ENCODE results near the gene TSHZ3. TPM values are rescaled to one million over a fixed set of nuclear protein-coding genes. Genes with fewer than 3 reads are reported as not detected.

Gene TSHZ3
- total and polyA plus RNA-seq, 2 donors = 24.7 to 25.9 TPM

DNA sequence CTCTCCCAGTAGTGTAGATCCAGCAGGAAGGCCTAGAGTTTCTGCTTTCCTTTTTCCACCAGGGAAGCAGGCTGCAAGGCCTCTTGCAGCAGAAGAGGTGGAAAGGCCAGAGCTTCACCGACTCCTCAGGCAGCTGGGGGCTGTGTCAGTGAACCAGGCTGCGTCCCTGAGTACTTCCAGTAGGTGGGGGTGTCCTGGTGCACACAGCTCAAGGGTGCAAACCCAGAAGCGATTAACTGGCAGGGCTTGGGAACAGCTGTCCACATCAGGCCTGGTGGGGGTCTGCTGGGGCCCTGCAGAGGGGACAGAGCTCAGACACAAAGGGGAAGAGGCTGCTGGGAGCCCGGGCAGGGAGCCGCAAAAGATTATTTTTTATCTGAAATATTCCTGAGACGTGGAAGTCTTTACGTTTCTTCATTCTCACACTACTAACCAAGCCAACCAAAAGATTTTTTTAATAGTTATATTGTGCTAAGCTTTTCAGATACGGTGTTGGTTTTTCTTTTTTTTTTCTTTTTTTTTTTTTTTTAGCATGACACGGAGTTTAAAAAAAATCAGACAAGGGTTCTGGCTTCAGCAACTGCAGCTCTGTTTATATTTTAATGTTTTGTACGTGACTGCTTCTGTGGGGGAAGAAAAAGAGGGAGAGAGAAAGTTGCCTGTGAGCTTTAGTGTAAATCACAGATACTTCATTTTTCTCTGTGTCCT, 11.0 kb downstream of the TSHZ3 start:
- DNase-seq (ENCODE audit: extremely low spot score) = no peak
- H3K4me3 ChIP-seq (ENCODE audit: low read depth, low read length) = no peak overlapping the region
- WGBS = 18% methylated on average over 10 of the region's 10 CpGs

DNA sequence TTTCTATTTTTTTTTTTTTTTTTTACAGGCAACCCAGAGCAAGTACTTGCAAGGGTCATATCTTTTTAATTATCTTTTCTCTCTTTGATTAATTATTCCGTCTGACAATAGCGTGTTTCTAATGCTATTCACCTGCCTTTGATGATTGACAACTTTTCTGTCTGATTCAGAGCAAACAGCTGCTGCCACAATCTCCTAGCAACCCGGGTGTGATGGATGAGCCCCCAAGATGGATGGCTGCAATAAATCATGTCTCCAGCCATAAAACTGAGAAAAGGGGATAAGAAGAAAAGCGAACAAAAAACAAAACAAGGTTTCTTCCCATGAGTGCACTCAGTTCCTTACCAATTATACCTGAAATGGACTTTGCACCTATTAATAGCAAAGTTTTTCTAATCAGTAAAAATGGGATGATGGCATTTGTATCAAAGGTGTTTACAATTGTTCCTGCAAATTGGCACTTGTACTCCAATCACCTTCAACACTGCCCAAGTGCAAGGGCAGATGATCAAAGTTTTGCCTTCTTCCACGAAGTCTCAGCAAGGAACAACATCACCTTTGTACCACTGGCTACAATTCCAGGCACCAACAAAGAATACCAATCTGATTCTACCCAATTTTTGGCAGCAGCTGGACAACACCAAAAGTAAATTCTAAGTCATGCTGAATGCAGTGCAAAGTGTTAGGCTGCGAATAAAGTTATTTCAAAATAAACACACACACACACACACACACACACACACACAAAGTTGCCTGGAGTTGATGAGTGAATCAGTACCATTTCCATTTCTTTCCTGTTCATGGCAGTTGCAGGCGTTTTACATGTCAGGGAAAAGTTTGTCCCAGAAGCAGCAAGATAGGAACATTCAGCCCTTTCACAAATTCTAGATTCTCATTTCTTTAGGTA, 12.0 kb downstream of the TSHZ3 start:
- H3K4me1 ChIP-seq (ENCODE audit: insufficient read depth) = peaks cover 2% of the 10 kb centered on the region
- H3K27ac ChIP-seq (ENCODE audit: low read depth) = no peak overlapping the region
- 79% methylated on average over 7 of the region's 7 CpGs for WGBS
- no peak overlapping the region for H3K4me3 ChIP-seq (ENCODE audit: low read depth, low read length)
- H3K36me3 ChIP-seq (ENCODE audit: insufficient read depth) = no peaks in the 10 kb centered on the region
- no peak for DNase-seq (ENCODE audit: extremely low spot score)

More for the DNA sequence above, 11.0 kb downstream of the TSHZ3 start:
- no peaks in the 10 kb centered on the region for H3K36me3 ChIP-seq (ENCODE audit: insufficient read depth)
- no peaks in the 10 kb centered on the region for H3K4me1 ChIP-seq (ENCODE audit: insufficient read depth)
- H3K27ac ChIP-seq (ENCODE audit: low read depth) = no peak overlapping the region

DNA sequence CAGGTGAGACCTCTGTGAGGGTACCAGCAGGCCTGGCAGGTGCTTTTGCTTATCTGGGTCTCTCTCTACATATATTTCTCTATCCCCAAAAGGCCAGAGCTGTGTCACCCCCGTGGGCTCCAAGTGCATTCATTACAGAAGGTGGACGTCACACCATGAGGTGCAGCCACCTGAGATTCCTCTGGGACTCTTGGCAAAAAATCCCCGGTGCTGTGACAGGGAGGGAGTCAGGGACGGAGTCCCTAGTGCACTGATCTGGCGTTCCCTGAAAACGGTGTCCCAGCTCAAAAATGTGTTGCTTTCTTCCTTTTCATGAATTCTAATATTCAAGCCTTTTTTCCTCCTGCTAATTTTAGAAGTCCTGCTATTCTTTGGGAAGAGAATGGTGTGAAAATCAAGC, 13.5 kb downstream of the TSHZ3 start:
- Histone ChIP-seq H3K4me1 (ENCODE audit: insufficient read depth) (peaks cover 2% of the 10 kb centered on the region), H3K4me3 (ENCODE audit: low read depth, low read length) (no peak overlapping the region), H3K27ac (ENCODE audit: low read depth) (no peak overlapping the region), H3K36me3 (ENCODE audit: insufficient read depth) (no peaks in the 10 kb centered on the region)
- WGBS = 85% methylated on average over 6 of the region's 6 CpGs
- DNase-seq (ENCODE audit: extremely low spot score) = no peak

DNA sequence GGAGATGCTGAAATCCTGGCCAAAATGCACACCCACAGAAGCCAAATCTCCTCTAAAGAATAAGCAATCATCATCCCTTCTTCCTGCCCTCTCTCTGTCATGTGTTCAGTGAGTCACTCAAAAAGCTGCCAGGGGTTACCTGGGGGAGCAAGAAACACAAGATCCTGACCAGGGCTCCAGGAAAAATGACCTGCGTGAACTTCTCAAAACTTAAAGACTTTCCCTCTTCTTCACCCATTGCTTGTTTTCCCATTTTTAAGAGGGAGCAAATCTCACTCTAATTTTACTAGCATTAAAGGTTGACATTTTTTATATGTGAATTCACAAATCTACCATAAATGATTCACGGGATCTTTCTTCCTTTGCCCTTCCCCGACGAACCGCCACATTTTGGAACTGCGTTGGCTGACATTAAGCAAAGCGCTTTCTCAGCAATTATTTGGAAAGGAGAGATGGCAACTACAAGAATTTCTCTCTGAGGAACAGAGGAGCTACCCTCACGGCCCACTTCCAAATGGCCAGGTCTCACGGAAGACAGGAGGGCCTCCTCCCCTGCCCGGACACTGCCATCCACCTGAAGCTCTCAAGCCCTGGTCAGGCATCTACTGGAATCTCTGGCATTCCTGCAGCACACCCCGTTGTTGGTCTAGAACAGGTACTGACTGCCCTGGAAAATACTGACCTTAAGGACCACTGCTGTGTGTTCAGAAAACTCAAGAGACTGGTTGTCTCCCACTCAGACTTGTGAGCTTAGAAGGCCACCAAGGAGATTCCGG, 14.2 kb downstream of the TSHZ3 start:
- WGBS = 84% methylated on average over 12 of the region's 12 CpGs
- peak overlapping the region; percentile 39 for H3K27ac ChIP-seq (ENCODE audit: low read depth)
- H3K4me3 ChIP-seq (ENCODE audit: low read depth, low read length) = no peak overlapping the region
- peaks cover 2% of the 10 kb centered on the region for H3K4me1 ChIP-seq (ENCODE audit: insufficient read depth)
- DNase-seq (ENCODE audit: extremely low spot score) = no peak
- no peaks in the 10 kb centered on the region for H3K36me3 ChIP-seq (ENCODE audit: insufficient read depth)

DNA sequence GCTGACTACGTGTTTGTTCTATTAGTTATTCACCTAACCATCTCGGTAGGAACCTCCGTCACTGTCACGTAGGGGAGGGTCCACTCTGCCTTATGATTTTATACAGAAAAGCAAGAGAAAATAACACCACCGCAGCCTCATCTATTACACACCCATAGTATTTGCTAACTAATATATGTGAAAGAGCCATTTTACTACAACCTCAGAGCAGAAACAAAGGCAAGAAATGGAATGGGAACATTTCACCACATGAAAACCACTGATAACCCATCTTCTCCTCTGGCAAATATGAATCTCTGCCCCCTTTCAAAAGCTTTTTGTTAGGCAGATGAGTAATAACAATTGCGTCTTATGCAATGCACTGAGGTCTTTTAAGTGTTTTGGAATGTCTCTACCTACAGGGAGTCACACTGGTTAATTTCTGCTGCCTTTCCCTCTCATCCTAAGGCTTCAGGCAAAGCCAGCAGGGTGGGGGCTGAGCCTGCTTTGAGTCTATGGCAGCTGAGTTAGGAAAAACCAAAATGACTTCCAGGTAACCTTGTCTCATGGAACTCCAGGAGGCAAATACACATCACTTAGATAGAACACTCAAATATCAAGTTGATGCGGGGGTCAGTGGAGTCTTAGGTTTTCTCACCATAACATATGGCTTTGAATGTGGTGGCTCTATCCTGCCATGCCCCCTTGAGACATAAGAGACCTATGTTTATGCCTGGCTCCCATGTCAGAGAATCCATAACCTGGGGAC, 15.0 kb downstream of the TSHZ3 start:
- Histone ChIP-seq H3K36me3 (ENCODE audit: insufficient read depth) (no peaks in the 10 kb centered on the region), H3K4me3 (ENCODE audit: low read depth, low read length) (no peak overlapping the region), H3K27ac (ENCODE audit: low read depth) (no peak overlapping the region), H3K4me1 (ENCODE audit: insufficient read depth) (peaks cover 2% of the 10 kb centered on the region)
- no peak for DNase-seq (ENCODE audit: extremely low spot score)
- 87% methylated on average over 7 of the region's 7 CpGs for WGBS

DNA sequence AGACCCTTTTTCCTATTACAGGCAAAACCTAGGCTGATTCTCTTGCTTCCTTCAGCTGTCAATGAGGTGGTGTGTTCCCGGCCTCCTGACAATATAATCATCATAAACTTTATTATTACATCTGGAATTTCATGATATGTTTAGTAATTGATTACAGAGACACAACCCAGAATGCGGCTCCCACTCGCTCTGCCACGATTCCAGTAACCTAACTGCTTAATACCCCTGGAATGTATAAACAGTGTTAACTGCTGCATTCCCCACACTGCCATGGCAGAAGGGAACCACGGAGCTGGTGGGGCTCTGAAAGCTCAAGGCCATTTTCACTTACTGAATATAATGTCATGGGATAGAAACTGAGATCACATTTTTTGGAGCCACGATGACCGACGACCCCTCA, 17.1 kb downstream of the TSHZ3 start:
- WGBS = 37% methylated on average over 8 of the region's 8 CpGs
- Histone ChIP-seq H3K36me3 (ENCODE audit: insufficient read depth) (no peaks in the 10 kb centered on the region), H3K4me3 (ENCODE audit: low read depth, low read length) (no peak overlapping the region), H3K4me1 (ENCODE audit: insufficient read depth) (peaks cover 2% of the 10 kb centered on the region), H3K27ac (ENCODE audit: low read depth) (no peak overlapping the region)
- DNase-seq (ENCODE audit: extremely low spot score) = no peak

DNA sequence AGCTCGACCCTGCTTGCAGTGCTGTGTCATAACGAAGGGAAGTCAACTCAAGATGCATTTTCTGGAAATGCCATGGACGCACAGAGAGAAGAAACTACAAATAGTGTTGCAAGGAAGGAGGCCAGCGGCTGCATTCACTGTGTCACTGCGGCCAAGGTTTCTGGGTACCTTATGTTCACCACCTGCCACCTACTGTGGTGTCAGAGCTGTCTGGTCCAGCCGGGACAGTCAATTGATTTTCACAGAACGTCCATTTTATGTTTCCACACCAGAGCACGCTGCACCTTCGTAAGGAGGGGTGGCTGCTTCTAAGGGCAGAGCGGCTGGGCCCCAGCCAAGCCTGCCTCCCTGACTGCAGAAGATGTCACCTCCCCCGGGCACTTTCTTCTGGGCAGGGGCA, 17.7 kb downstream of the TSHZ3 start:
- Histone ChIP-seq H3K4me1 (ENCODE audit: insufficient read depth) (peaks cover 2% of the 10 kb centered on the region), H3K36me3 (ENCODE audit: insufficient read depth) (no peaks in the 10 kb centered on the region), H3K27ac (ENCODE audit: low read depth) (no peak overlapping the region), H3K4me3 (ENCODE audit: low read depth, low read length) (no peak overlapping the region)
- 55% methylated on average over 11 of the region's 11 CpGs for WGBS
- DNase-seq (ENCODE audit: extremely low spot score) = no peak

DNA sequence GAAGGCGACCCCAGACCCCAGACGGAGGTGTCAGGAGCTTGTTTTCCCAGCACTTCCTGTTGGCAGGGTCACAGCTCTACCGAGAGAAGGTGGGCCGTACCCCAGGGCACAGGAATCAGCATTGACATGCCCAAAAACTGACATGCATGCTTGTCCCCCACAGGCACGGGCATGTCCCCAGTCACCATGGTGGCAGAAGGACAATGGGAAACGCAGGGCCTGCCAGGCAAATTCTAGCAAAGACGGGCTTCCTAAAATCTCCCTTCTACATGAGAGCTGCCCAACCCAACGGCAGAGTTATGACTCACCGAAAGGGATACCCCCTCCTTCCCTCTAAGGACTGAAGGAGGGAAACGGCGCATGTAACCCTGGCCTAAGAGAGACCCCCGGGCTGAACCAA, 18.5 kb downstream of the TSHZ3 start:
- Histone ChIP-seq H3K4me3 (ENCODE audit: low read depth, low read length) (no peak overlapping the region), H3K36me3 (ENCODE audit: insufficient read depth) (no peaks in the 10 kb centered on the region), H3K4me1 (ENCODE audit: insufficient read depth) (peaks cover 3% of the 10 kb centered on the region), H3K27ac (ENCODE audit: low read depth) (no peak overlapping the region)
- WGBS = 48% methylated on average over 12 of the region's 12 CpGs
- no peak for DNase-seq (ENCODE audit: extremely low spot score)

DNA sequence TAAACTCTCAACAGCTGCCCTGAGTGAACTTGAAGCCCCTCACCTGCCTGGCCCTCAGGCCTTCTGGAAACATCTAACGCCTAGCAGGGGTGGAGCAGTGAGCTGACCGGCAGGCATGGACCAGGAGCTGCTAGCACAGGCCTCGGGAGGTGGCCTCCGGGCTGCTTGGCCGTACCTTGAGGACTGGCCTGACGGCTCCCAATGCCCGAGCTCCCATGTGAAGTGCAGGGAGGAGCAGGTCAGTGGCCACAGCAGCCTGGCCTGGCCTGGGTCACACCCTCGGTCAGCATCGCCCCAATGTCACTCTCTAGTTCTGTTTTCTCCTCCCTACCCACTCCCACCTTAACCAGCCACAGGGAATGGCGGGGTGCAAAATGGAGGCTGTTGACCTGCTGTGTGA, 19.0 kb downstream of the TSHZ3 start:
- H3K4me3 ChIP-seq (ENCODE audit: low read depth, low read length) = no peak overlapping the region
- H3K4me1 ChIP-seq (ENCODE audit: insufficient read depth) = peaks cover 3% of the 10 kb centered on the region
- no peak for DNase-seq (ENCODE audit: extremely low spot score)
- no peak overlapping the region for H3K27ac ChIP-seq (ENCODE audit: low read depth)
- no peaks in the 10 kb centered on the region for H3K36me3 ChIP-seq (ENCODE audit: insufficient read depth)
- WGBS = 89% methylated on average over 10 of the region's 10 CpGs

DNA sequence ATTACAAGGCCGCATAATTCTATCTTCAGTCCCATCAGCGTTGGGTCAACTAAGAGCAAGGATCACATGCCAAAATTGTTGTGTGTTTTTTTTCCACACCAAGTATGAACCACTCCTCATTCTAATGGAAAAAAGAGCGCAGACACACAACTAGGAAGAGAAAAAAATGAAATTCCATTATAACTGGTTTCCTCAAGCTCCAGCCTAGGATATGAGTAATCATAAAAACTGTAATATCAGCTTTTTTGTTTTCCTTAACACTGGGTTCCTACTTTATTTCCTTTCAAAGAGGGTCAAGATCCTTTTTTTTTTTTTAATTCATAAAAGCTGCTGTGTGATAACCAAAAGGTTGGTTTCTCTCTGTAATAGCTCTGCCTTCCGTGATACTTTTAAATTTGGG, 19.4 kb downstream of the TSHZ3 start:
- WGBS = 72% methylated on average over 4 of the region's 4 CpGs
- H3K4me3 ChIP-seq (ENCODE audit: low read depth, low read length) = no peak overlapping the region
- no peak overlapping the region for H3K27ac ChIP-seq (ENCODE audit: low read depth)
- no peaks in the 10 kb centered on the region for H3K36me3 ChIP-seq (ENCODE audit: insufficient read depth)
- H3K4me1 ChIP-seq (ENCODE audit: insufficient read depth) = peaks cover 3% of the 10 kb centered on the region
- no peak for DNase-seq (ENCODE audit: extremely low spot score)

DNA sequence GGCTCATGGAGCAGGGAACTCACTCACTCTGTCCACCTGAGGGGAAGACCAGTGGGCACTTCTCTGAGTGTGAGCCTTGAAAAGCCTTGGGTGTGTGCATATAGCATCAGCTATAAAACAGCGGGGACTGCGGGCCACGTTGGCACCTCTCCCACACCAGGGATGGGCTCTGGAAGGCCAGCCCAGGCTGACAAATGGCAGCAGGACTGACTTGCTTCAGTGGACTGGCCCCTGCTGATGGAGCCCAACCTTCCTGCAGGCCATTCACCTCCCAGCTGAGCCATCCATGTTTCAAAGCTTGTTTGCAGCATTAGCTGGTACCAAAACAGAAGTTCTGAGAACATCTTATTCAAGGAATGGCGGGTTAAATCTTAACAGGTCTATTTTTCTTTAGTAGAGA, 21.0 kb downstream of the TSHZ3 start:
- WGBS = 86% methylated on average over 4 of the region's 4 CpGs
- H3K4me3 ChIP-seq (ENCODE audit: low read depth, low read length) = no peak overlapping the region
- peaks cover 3% of the 10 kb centered on the region for H3K4me1 ChIP-seq (ENCODE audit: insufficient read depth)
- H3K36me3 ChIP-seq (ENCODE audit: insufficient read depth) = no peaks in the 10 kb centered on the region
- no peak overlapping the region for H3K27ac ChIP-seq (ENCODE audit: low read depth)
- DNase-seq (ENCODE audit: extremely low spot score) = no peak

DNA sequence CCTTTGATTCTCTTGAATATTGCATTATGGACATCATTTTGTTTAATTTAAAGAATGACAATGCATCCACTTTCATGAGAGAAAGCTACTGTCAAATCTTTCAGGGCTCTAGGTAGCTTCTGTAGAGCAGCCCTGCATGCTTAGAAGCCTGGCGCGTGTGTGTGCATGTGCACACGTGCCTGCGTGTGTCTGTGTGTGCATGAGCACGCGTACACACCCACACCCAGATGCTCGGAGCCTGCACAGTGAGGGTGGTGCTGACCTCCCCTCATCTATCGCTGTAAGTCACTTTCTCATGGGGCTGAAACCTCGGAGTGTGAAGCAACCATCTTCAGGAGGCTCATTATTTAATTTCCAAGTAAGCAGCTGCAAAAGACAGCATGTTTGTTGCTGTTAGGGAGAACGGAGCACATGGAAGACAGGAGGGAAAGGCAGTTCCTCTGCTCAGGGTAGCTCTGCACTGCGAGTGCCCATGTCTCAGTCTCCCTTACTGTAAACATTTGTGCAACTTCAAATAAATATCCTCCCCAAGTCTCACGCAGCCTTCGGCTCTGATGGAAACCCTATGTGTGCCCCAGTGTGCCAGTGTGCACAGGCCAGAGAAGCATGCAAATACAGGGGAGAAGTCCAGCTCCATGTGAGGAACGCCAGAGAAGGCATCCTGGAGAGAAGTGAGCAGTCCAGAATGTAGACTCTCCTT, 22.8 kb downstream of the TSHZ3 start:
- Histone ChIP-seq H3K4me1 (ENCODE audit: insufficient read depth) (peaks cover 2% of the 10 kb centered on the region), H3K4me3 (ENCODE audit: low read depth, low read length) (no peak overlapping the region), H3K36me3 (ENCODE audit: insufficient read depth) (no peaks in the 10 kb centered on the region), H3K27ac (ENCODE audit: low read depth) (no peak overlapping the region)
- no peak for DNase-seq (ENCODE audit: extremely low spot score)
- WGBS = 46% methylated on average over 14 of the region's 14 CpGs

Data from urinary bladder (tissue), 4 donors.